Measurements from ENCODE around the gene PCBP4.

The PCBP4 gene

GRCh38 chr3:51967384-51968169, at the start of gene PCBP4:
PCBP4 (minus strand) TSS chr3:51967454; CDS start chr3:51961240, 6,214 bp downstream.
- DNase-seq (ENCODE audit: low spot score), result peak; percentile 72

- DNase-seq (ENCODE audit: low spot score), result no peak
These were observed 48.4 kb upstream of the PCBP4 start for GRCh38 chr3:52015438-52016228.

DNA sequence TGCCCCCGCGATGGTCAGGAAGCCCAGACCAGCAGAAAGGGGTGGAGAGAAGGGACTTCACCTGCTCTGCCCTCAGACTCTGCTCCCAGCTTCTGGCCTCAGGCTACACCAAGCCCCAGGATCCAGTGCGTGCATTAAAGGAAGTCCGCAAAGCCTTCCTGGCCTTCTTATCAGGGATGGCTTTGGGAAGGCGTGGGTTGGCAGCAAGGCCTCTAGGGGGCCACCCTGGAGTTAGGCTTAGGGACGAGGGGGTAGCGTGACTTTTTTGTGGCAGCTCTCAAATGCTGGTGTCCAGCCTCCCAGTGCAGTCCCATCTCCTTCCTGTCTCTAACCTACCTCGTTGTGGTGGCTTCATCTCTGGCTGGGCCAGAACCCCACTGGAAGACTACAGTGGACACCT, 47.4 kb upstream of the PCBP4 start:
- DNase-seq (ENCODE audit: low spot score), result no peak

DNA sequence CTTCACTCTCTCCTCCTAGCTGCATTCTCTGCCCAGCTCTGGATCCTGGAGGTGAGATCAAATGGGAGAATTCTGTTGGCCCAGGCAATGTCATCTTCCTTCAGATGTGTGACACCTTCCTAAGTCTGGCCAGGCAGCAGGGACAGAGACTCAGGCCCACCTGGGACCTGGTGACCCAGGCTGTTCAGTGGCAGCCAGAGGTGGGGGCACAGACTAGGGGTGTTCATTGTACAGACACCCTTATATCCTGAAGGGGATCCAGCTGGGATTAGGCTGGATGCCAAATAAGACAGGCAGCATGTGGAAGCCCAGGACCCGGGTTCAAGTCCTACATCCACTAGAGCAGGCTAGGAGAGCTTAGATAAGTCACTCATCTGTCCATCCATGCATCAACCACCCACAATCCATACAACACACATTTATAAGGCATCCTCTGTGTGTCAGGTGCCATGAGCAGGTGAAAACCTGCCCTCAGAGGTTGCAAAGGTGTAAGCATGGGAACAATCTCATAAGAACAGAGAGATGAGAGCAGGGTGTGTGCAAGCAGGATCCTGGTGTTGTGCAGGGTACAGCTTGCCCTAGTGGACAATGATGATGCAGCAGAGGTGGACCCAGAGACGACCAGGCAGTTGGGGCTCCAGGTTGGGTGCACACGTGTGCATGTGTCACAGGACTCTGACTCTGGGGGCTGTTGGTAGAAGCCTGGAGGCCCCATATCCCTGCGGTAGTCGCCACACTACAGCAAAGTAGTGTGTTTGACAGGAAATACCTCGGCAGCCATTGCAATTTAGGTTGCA, 46.7 kb upstream of the PCBP4 start:
- DNase-seq (ENCODE audit: low spot score), result no peak

- DNase-seq (ENCODE audit: low spot score), result no peak
These were observed 45.4 kb upstream of the PCBP4 start for GRCh38 chr3:52012699-52013098.

DNA sequence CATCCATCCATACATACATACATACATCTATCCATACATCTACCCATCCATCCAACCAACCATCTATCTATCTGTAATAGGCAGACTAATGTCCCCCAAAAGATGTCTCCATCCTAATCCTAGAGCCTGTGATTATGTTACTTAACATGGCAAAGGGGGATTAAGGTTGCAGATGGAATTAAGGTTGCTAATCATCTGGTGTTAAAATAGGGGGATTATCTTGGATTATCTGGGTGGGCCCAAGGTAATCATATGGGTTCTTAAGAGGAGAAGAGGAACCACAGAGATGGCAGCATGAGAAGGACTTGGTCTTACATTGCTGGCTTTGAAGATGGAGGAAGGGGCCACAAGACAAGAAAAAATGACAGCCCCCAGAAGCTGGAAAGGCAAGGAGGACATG, 43.2 kb upstream of the PCBP4 start:
- DNase-seq (ENCODE audit: low spot score), result no peak

GRCh38 chr3:52007291-52007690, 40.0 kb upstream of the PCBP4 start:
- no peak for DNase-seq (ENCODE audit: low spot score)

DNA sequence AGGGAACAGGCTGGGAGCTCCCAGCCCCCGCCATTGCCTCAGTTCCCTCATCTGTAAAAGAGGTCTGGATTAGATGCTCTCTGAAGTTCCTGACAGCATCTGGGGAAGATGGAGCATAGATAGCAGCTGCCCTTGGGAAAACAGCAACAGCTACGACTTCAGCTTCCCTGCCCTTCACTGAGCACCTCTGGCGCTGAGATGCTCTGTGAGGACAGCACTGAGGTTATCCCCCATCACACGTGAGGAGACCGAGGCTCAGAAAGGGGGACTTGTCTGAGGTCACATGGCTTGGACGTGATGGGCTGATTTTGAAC, 39.5 kb upstream of the PCBP4 start:
- no peak for DNase-seq (ENCODE audit: low spot score)

GRCh38 chr3:52006017-52006819, 39.0 kb upstream of the PCBP4 start:
- no peak for DNase-seq (ENCODE audit: low spot score)

GRCh38 chr3:52005571-52005986, 38.3 kb upstream of the PCBP4 start:
- peak; percentile 71 for DNase-seq (ENCODE audit: low spot score)

DNA sequence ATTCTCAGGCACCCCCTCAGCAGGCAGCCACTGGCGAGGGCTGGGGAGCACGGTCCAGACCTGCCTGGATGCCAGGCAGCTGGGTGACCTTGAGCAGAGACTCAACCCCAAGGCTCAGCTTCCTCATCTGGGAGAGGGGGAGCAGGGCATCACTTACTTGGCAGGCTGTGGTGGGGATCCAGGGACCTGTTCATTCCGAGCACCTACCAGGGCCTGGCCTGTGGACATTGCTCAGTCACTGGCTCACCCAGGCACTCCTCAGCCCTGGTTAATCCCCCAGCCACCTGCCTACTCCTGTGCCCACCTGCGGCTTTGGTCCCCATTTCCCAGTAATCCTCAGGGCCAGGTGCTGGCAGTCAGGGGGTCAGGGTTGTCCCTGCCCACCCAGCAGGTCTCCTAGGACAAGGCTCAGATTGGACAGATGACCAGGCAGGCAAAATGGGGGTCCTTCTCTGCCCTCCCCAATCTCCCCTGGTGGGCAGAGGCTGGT, 37.7 kb upstream of the PCBP4 start:
- no peak for DNase-seq (ENCODE audit: low spot score)

DNA sequence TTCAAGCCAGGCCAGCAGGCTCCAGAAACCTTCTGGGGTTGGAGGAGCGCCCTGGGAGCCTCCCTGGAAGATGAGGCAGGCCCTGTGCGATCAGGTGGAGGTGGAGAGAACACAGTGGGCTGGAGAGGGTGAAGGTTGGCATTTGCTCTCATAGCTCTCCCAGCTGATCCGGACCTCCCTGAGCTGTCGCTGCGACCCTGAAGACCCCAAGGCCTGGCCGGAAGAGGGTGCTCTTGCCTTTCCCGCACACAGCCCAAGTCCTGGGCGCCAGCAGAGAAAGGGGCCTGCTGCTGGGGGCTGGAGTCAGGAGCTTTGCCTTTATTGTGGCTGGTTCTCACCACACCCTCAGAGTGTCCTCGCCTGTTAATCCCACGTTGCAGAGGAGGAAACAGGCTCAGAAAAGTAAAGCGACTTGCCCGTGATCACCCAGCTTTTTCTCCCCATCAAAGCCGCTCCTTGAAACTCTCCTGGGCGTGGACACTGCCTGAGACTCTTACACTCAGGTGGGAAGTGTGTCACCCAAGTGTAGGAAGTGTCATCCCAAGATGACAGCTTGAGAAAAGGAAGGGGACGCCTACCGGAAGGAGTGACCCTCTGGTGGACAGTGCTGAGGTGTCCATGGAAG, 37.0 kb upstream of the PCBP4 start:
- DNase-seq (ENCODE audit: low spot score), result peak; percentile 80

- DNase-seq (ENCODE audit: low spot score), result no peak
These were observed 35.5 kb upstream of the PCBP4 start for GRCh38 chr3:52002748-52003147.

GRCh38 chr3:52001443-52001974, 34.3 kb upstream of the PCBP4 start:
- DNase-seq (ENCODE audit: low spot score), result peak; percentile 86

DNA sequence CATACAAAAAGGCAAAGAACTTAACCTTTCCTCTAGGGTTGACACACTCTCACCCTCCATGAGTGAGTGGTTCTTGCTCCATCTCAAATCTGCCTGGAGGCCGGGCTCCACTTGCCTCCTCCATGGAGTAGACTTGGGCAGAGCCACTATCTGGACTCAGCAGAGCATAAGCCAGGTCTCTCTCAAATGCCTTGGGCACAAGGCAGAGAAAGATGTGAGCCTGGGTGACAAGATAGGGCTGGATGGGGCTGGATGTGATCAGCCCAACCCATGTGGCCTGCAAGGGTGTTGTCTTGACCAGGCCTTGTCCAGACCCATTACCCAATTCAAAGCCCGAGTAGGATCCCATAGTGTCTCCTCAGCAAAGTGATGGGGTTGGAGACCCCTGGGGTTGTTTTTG, 32.6 kb upstream of the PCBP4 start:
- no peak for DNase-seq (ENCODE audit: low spot score)

DNA sequence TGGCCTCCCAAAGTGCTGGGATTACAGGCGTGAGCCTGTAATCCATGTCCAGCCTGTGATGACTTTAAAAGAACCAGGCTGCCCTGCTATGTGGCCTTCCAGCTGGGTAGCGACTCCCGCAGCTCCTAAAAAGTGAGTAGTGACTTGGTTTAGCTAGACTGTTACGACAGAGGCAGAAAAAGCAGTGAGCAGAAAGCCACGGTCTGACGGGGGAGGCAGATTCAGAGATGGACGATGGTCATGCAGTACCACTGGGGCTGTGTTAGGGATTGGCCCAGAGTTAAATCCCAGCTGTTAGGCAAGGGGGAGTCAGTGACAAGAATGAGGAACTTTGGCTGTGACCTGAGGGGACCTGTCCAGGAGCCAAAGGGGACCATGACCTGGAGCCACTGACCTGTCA, 31.5 kb upstream of the PCBP4 start:
- DNase-seq (ENCODE audit: low spot score), result no peak

- no peak for DNase-seq (ENCODE audit: low spot score)
These were observed 30.8 kb upstream of the PCBP4 start for GRCh38 chr3:51997935-51998596.

DNA sequence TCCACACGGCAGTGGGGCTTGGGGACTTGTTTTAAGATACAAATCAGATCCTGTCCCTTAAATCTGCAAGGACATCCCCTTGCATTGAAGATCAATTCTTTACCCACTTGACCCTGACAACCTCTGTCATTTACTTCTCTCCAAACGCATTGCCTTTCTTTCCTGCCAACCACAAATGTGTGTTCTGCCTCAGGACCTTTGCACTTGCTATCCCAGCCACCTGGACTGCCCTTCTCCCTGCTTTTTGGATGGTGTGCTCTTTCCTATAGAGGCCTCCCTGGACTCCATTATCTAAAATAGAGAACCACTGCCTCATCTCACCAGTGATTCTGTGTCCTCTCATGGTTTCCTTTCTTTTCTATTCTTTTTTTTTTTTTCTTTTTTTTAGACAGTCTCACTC, 29.9 kb upstream of the PCBP4 start:
- DNase-seq (ENCODE audit: low spot score), result no peak

DNA sequence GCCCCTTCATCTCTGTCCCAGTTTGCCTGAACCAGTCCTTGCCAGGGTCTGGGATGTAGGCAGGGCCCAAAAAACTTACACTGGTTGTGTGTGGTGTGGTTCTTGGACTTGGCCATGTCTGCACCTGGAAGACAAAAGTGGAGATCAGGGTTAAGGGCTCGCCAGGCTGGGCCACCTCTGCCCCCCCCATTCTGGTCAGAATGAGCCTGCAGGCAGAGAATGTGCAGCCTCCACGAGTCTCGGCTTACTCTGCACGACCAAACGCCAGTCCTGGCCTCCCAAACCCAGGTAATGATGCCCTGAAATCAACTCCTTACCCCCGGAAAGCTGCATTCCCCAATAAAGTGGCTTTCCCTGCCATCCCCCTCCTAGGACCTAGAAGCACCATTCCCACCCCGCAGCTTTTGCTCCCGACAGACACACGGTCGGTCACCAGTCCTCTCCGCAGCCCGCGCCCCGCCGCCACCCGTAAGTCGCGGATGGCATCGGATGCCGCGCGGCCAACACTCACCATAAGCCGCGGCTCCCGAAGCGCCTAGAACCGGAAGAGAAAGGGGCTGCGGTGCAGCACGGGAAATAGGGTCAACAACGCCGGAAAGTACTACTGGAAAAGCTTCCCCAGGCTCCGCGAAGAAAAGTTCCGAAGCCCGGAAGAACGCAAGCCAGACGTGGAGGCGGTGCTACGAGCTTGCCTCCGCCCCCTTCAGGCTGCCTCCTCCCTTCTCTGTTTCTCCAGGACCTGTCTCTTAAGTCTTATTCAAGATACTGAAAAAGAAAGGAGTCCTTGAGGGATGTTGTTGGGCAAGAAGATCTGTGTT, 28.3 kb upstream of the PCBP4 start, which contains the start of gene RPL29:
Gene RPL29, minus strand, starts transcription at position 550 of the 818 bp plus-strand sequence. Its CDS starts 434 bp downstream, at position 116.
- peak; percentile 95 for DNase-seq (ENCODE audit: low spot score)
